ENCODE results near the gene KIAA1755. TPM values are rescaled to one million over a fixed set of nuclear protein-coding genes. Genes with fewer than 3 reads are reported as not detected.
A peak's percentile ranks its signal among the peaks of the same experiment; 100 is the strongest.

The KIAA1755 gene
- total RNA-seq, 1 donor from 2014 or later: 0.06 TPM

GRCh38 chr20:38219006-38219950 is 41.3 kb downstream of the KIAA1755 start:
- no peak overlapping the region for H3K4me3 ChIP-seq (ENCODE audit: low read depth, low read length)
- DNase-seq (ENCODE audit: low read depth): no peak
- TF ChIP-seq CTCF (conservative IDR thresholded peaks at IDR 0.05; ENCODE audit: low read depth, low read length): no peak

- no peak for DNase-seq (ENCODE audit: low read depth)
- no peak for TF ChIP-seq CTCF (conservative IDR thresholded peaks at IDR 0.05; ENCODE audit: low read depth, low read length)
- H3K4me3 ChIP-seq (ENCODE audit: low read depth, low read length): no peak overlapping the region
These were observed 42.0 kb downstream of the KIAA1755 start for GRCh38 chr20:38218566-38218885.

- TF ChIP-seq CTCF (conservative IDR thresholded peaks at IDR 0.05; ENCODE audit: low read depth, low read length): no peak
- DNase-seq (ENCODE audit: low read depth): peak; percentile 39
- H3K4me3 ChIP-seq (ENCODE audit: low read depth, low read length): no peak overlapping the region
These were observed 42.6 kb downstream of the KIAA1755 start for GRCh38 chr20:38217791-38218565.

- no peak for TF ChIP-seq CTCF (conservative IDR thresholded peaks at IDR 0.05; ENCODE audit: low read depth, low read length)
- DNase-seq (ENCODE audit: low read depth): no peak
- H3K4me3 ChIP-seq (ENCODE audit: low read depth, low read length): no peak overlapping the region
These were observed 43.6 kb downstream of the KIAA1755 start for GRCh38 chr20:38216746-38217595.

GRCh38 chr20:38216201-38216600 is 44.3 kb downstream of the KIAA1755 start:
- no peak for TF ChIP-seq CTCF (conservative IDR thresholded peaks at IDR 0.05; ENCODE audit: low read depth, low read length)
- H3K4me3 ChIP-seq (ENCODE audit: low read depth, low read length): no peak overlapping the region
- DNase-seq (ENCODE audit: low read depth): no peak
